CD4-positive, alpha-beta T cell (primary cell): Measurements from ENCODE around the gene NEK10. TPM values are rescaled to one million over a fixed set of nuclear protein-coding genes. Genes with fewer than 3 reads are reported as not detected.

ENCODE experiments used
- ATAC-seq: fragments of 200-7000 bp; cut with Tn5 transposase; one replicate; pipeline ENCODE4 v1.10.0; 2022; ENCODE audit warnings: mild to moderate bottlenecking; ENCODE audit not compliant: poor library complexity
- CTCF ChIA-PET: fragments of 350-600 bp; sonication (Branson Sonifier 250); formaldehyde crosslinking; loops from one replicate; lab custom pipeline; 2021; ENCODE audit warnings: antibody characterized with exemption, inconsistent platforms; lab: Charles Lee
- POLR2A ChIA-PET: fragments of 350-600 bp; sonication (Branson Sonifier 250); formaldehyde crosslinking; loops from one replicate; lab custom pipeline; 2021; ENCODE audit warnings: antibody characterized with exemption, inconsistent platforms; lab: Charles Lee
- DNase-seq, 14 experiments: peaks; one replicate each; pipeline ENCODE4 v3.0.0-alpha.2; 2013 to 2020; ENCODE audit warnings: mixed read lengths in 2 of 14
- H3K27ac ChIP-seq, 2 donors: one replicate each; pipeline versions ENCODE4 v1.5.1 to v1.7.0; 2013; ENCODE audit warnings: low read length in 2 of 2, low read depth in 1 of 2, mild to moderate bottlenecking in 1 of 2
- H3K27me3 ChIP-seq, 2 experiments: 1 replicate in 1 of 2; 2 replicates in 1 of 2; pipeline versions ENCODE4 v1.6.1 to v1.7.0; 2013; ENCODE audit warnings: low read length in 2 of 2, control low read depth in 1 of 2, mild to moderate bottlenecking in 1 of 2, moderate library complexity in 1 of 2; ENCODE audit not compliant: insufficient read depth in 2 of 2, control insufficient read depth in 1 of 2
- H3K36me3 ChIP-seq: one replicate; pipeline ENCODE4 v1.6.1; 2013; ENCODE audit warnings: low read length, control low read depth; ENCODE audit not compliant: insufficient read depth
- H3K4me1 ChIP-seq: one replicate; pipeline ENCODE4 v1.6.1; 2013; ENCODE audit warnings: low read length, control low read depth; ENCODE audit not compliant: insufficient read depth
- H3K4me3 ChIP-seq: one replicate; pipeline ENCODE4 v1.5.1; 2013; ENCODE audit warnings: mild to moderate bottlenecking, low read length, moderate library complexity
- H3K9me3 ChIP-seq, 2 experiments: 1 replicate in 1 of 2; 2 replicates in 1 of 2; pipeline versions ENCODE4 v1.6.1 to v1.7.0; 2013; ENCODE audit warnings: low read length in 2 of 2, mild to moderate bottlenecking in 2 of 2, control low read depth in 1 of 2, moderate library complexity in 1 of 2; ENCODE audit not compliant: control insufficient read depth in 1 of 2, insufficient read depth in 1 of 2
- H3K27ac Mint-ChIP-seq: one replicate; pipeline ENCODE4 v1.8.0; 2020; ENCODE audit warnings: mixed read lengths
- H3K27me3 Mint-ChIP-seq: one replicate; pipeline ENCODE4 v1.8.0; 2021; ENCODE audit warnings: mixed read lengths
- H3K36me3 Mint-ChIP-seq: one replicate; pipeline ENCODE4 v1.8.0; 2021; ENCODE audit warnings: low read depth, mixed read lengths
- H3K4me1 Mint-ChIP-seq: one replicate; pipeline ENCODE4 v1.8.0; 2021; ENCODE audit warnings: low read depth, mixed read lengths
- H3K4me3 Mint-ChIP-seq: one replicate; pipeline ENCODE4 v1.8.0; 2020; ENCODE audit warnings: mild to moderate bottlenecking, mixed read lengths
- H3K9me3 Mint-ChIP-seq: one replicate; pipeline ENCODE4 v1.8.0; 2020; ENCODE audit warnings: mixed read lengths
- intact Hi-C, 2 experiments: fragments of 100-400 bp; cut with DNase I in 1 of 2; cut with micrococcal nuclease in 1 of 2; formaldehyde crosslinking; loops; one replicate each; pipeline versions ENCODE4 v1.15.1 to v1.9.0; 2023 to 2025; cut with DNase I, micrococcal nuclease
- total RNA-seq, 174 experiments: library from RNA in 2 of 174; stranded (reverse) in 2 of 174; gene quantifications; one replicate each; pipeline ENCODE4 v1.2.3 and lab custom pipeline; 2021 to 2026
- TF ChIP-seq, protein P1 (sequence below): fragments of 200-600 bp; IDR thresholded peaks from one replicate; pipeline ENCODE4 v1.8.0; 2022; ENCODE audit warnings: antibody characterized with exemption, mild to moderate bottlenecking

The NEK10 gene
- total RNA-seq, 2 experiments from 2014 or later, result 0.61 to 0.77 TPM

DNA sequence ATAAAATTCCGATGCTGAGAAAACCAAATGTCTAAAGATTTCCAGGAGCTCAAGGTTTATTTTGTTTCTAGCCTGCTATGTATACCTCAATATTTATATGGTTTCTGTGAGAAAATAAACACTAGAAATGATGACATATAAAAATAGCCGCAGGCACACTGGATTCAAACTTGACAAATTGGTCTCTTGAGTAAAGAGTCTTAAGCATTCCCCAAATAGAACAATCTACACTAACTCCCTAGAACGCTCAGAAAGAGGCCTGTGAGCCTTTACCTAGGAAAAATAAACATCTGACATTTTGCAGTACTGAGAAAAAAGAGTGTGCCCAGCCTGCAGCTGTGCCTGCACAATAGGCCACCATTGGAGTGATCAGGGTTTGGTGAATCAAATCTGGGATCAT, 75.2 kb downstream of the NEK10 start:
- intact Hi-C loops, result no loop called here
- Mint-ChIP-seq H3K36me3 (no peaks in the 10 kb centered on the region), H3K4me1 (no peaks in the 10 kb centered on the region), H3K27me3 (no peaks in the 10 kb centered on the region), H3K27ac (no peak overlapping the region), H3K9me3 (no peaks in the 10 kb centered on the region), H3K4me3 (no peak overlapping the region)
- DNase-seq (no peak), ATAC-seq (no peak)
- Histone ChIP-seq H3K36me3 (no peaks in the 10 kb centered on the region), H3K4me3 (no peak overlapping the region), H3K27me3 (no peaks in the 10 kb centered on the region), H3K4me1 (no peaks in the 10 kb centered on the region), H3K9me3 (peaks cover 0 to 2% of the 10 kb centered on the region in 2 experiments), H3K27ac (no peak overlapping the region)
- CTCF ChIA-PET, result no interaction called here
- TF ChIP-seq, protein P1, sequence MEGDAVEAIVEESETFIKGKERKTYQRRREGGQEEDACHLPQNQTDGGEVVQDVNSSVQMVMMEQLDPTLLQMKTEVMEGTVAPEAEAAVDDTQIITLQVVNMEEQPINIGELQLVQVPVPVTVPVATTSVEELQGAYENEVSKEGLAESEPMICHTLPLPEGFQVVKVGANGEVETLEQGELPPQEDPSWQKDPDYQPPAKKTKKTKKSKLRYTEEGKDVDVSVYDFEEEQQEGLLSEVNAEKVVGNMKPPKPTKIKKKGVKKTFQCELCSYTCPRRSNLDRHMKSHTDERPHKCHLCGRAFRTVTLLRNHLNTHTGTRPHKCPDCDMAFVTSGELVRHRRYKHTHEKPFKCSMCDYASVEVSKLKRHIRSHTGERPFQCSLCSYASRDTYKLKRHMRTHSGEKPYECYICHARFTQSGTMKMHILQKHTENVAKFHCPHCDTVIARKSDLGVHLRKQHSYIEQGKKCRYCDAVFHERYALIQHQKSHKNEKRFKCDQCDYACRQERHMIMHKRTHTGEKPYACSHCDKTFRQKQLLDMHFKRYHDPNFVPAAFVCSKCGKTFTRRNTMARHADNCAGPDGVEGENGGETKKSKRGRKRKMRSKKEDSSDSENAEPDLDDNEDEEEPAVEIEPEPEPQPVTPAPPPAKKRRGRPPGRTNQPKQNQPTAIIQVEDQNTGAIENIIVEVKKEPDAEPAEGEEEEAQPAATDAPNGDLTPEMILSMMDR, result no peak
- POLR2A ChIA-PET, result no interaction called here

DNA sequence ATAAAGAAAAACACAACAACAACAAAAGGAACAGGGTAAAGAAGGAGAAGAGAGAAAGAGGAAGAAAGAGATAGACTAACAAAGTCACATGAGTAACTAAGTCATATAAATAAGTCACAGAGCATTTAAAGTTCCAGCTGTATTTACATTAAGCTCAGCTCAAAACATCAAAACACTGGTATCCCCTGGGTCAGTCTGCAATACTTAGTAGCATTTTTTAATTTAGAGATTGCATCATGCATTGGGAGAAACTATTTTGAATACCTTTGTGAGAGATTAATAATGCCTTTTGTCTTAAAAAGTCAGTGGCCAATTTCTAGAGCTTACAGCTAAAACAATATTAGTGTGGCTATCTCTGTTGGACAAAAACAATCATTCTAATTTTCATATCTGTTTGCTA, 78.4 kb downstream of the NEK10 start:
- H3K9me3 ChIP-seq, result peaks cover 0 to 5% of the 10 kb centered on the region in 2 experiments
- ChIA-PET CTCF (no interaction called here), POLR2A (no interaction called here)
- no peak overlapping the region for H3K27ac ChIP-seq
- TF ChIP-seq, protein P1, result no peak
- no peaks in the 10 kb centered on the region for H3K36me3 ChIP-seq
- H3K4me3 Mint-ChIP-seq, result no peak overlapping the region
- no peak overlapping the region for H3K4me3 ChIP-seq
- H3K36me3 Mint-ChIP-seq, result no peaks in the 10 kb centered on the region
- ATAC-seq, result no peak
- H3K9me3 Mint-ChIP-seq, result no peaks in the 10 kb centered on the region
- H3K27me3 ChIP-seq, result no peaks in the 10 kb centered on the region
- H3K27me3 Mint-ChIP-seq, result no peaks in the 10 kb centered on the region
- H3K27ac Mint-ChIP-seq, result no peak overlapping the region
- no peak for DNase-seq
- no peaks in the 10 kb centered on the region for H3K4me1 ChIP-seq
- H3K4me1 Mint-ChIP-seq, result no peaks in the 10 kb centered on the region
- intact Hi-C loops, result no loop called here

DNA sequence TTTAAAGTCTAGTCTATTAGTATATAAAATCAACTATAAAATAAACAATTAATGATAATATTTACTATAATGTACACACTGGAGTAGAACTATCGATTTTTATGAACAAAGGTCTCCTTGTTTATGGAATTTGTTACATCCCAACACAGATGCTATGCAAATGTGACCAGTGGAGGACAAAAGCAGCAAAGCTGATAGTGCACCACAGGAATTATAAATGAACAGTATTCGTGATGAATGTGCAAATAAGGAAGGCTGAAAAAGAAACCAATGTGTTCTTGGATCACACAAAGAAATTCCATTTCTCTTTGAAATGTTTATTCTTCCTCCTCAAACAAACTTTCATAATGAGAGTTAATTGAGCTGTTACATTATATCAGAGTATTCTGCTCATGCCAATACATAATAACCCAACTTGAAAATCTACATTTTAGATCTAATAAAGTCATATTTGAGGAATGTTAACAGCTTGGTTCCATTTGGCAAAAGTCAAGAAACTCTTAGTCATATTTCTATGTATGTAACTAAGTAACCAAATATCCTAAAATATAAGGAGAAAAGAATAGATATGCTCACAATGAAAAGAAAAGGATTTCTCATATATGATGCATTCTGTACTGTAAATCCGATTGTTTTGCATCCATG, 79.3 kb downstream of the NEK10 start:
- ChIA-PET CTCF (no interaction called here), POLR2A (no interaction called here)
- Mint-ChIP-seq H3K9me3 (no peaks in the 10 kb centered on the region), H3K4me1 (no peaks in the 10 kb centered on the region), H3K36me3 (no peaks in the 10 kb centered on the region), H3K27me3 (no peaks in the 10 kb centered on the region), H3K4me3 (no peak overlapping the region), H3K27ac (no peak overlapping the region)
- DNase-seq, result no peak
- H3K9me3 ChIP-seq, result peaks cover 0 to 5% of the 10 kb centered on the region in 2 experiments
- H3K4me3 ChIP-seq, result no peak overlapping the region
- intact Hi-C loops, result no loop called here
- H3K27ac ChIP-seq, result no peak overlapping the region
- TF ChIP-seq, protein P1, result no peak
- H3K27me3 ChIP-seq, result no peaks in the 10 kb centered on the region
- no peaks in the 10 kb centered on the region for H3K4me1 ChIP-seq
- no peaks in the 10 kb centered on the region for H3K36me3 ChIP-seq
- ATAC-seq, result no peak
